PC-9 (cell line): ENCODE data around the gene AK9. TPM values are rescaled to one million over a fixed set of nuclear protein-coding genes. Genes with fewer than 3 reads are reported as not detected.

Experiments used
- BruUV-seq: library from RNA; stranded (reverse); fragments of 400-500 nt; replicated peaks from 2 replicates; lab custom pipeline; 2021; lab: Mats Ljungman, UMichigan
- CTCF ChIA-PET: fragments of 300-600 bp; sonication (Branson Sonifier 250); formaldehyde crosslinking; loops from one replicate; lab custom pipeline; 2022; ENCODE audit warnings: antibody characterized with exemption; lab: Charles Lee
- POLR2A ChIA-PET: fragments of 300-600 bp; sonication (Branson Sonifier 250); formaldehyde crosslinking; loops from one replicate; lab custom pipeline; 2022; ENCODE audit warnings: antibody characterized with exemption; ENCODE audit not compliant: unreplicated experiment; lab: Charles Lee
- DNase-seq, 2 experiments: peaks; one replicate each; pipeline versions ENCODE4 v3.0.0 to v3.0.0-alpha.2; 2015 to 2022; ENCODE audit warnings: mixed read lengths in 1 of 2
- H2AFZ ChIP-seq: fragments of 200-600 bp; sonication (generic); 2 replicates; pipeline ENCODE4 v1.8.1; 2017; ENCODE audit warnings: antibody characterized with exemption
- H3F3A ChIP-seq: fragments of 200-600 bp; sonication (generic); 2 replicates; pipeline ENCODE4 v1.8.1; 2017; ENCODE audit warnings: antibody characterized with exemption, mild to moderate bottlenecking, low read depth; ENCODE audit not compliant: insufficient read depth
- H3K27ac ChIP-seq: fragments of 200-600 bp; sonication (generic); 2 replicates; pipeline ENCODE4 v1.6.1; 2016; ENCODE audit warnings: mixed run types
- H3K27me3 ChIP-seq: fragments of 200-600 bp; sonication (generic); 2 replicates; pipeline ENCODE4 v1.6.1; 2016; ENCODE audit warnings: low read depth, mixed run types; ENCODE audit not compliant: insufficient read depth
- H3K36me3 ChIP-seq: fragments of 200-600 bp; sonication (generic); 2 replicates; pipeline ENCODE4 v1.6.1; 2016; ENCODE audit warnings: low read depth, mixed run types
- H3K4me1 ChIP-seq: fragments of 200-600 bp; sonication (generic); replicated peaks from 2 replicates; pipeline ENCODE4 v1.6.1; 2016; ENCODE audit warnings: mixed run types; ENCODE audit not compliant: insufficient read depth
- H3K4me2 ChIP-seq: fragments of 200-600 bp; sonication (generic); 2 replicates; pipeline ENCODE4 v1.6.1; 2017; ENCODE audit warnings: mixed run types
- H3K4me3 ChIP-seq: fragments of 200-600 bp; sonication (generic); 2 replicates; pipeline ENCODE4 v1.6.1; 2016; ENCODE audit warnings: mixed run types
- H3K79me2 ChIP-seq: fragments of 200-600 bp; sonication (generic); 2 replicates; pipeline ENCODE4 v1.6.1; 2017; ENCODE audit warnings: low read depth, mixed run types
- H3K9me2 ChIP-seq: fragments of 200-600 bp; sonication (generic); 2 replicates; pipeline ENCODE4 v1.8.1; 2017; ENCODE audit warnings: mild to moderate bottlenecking; ENCODE audit not compliant: insufficient read depth
- H3K9me3 ChIP-seq: fragments of 200-600 bp; sonication (generic); 2 replicates; pipeline ENCODE4 v1.8.1; 2016; ENCODE audit warnings: low read depth; ENCODE audit not compliant: insufficient read depth
- H4K20me1 ChIP-seq: fragments of 200-600 bp; sonication (generic); 2 replicates; pipeline ENCODE4 v1.8.1; 2017; ENCODE audit not compliant: insufficient read depth
- CTCF ChIP-seq: fragments of 200-600 bp; sonication (generic); conservative IDR thresholded peaks from 2 replicates; pipeline ENCODE4 v1.6.1; 2017; ENCODE audit warnings: mixed run types, antibody characterized with exemption, mild to moderate bottlenecking, moderate library complexity
- EZH2 ChIP-seq: fragments of 200-600 bp; sonication (generic); IDR thresholded peaks from 2 replicates; pipeline ENCODE4 v1.8.0; 2017; ENCODE audit warnings: antibody characterized with exemption, low read depth
- intact Hi-C: fragments of 100-400 bp; cut with micrococcal nuclease; formaldehyde crosslinking; loops from one replicate; pipeline ENCODE4 v1.10.0; 2022; ENCODE audit not compliant: unreplicated experiment
- total RNA-seq: library from RNA; stranded (reverse); gene quantifications from 2 replicates; pipeline ENCODE4 v1.2.3, GENCODE V29; 2021

AK9 gene
- total RNA-seq, 1 experiment from 2014 or later = 7.4 TPM

- H4K20me1 ChIP-seq = no peaks in the 10 kb centered on the region
- H3K27ac ChIP-seq = no peak overlapping the region
- H3K4me2 ChIP-seq = 0 out of 2 replicates have a peak overlapping the region, but pooled peaks have one; percentile 12
- DNase-seq = peak in 1 of 2 experiments; percentile 45
- BruUV-seq = no TSS peak
- H3K9me2 ChIP-seq = no peaks in the 10 kb centered on the region
- peaks cover 38% of the 10 kb centered on the region for H3K4me1 ChIP-seq
- H3K4me3 ChIP-seq = no peak overlapping the region
- H3F3A ChIP-seq = 0 out of 2 replicates have a peak, but pooled peaks cover 6% of the 10 kb centered on the region
- intact Hi-C loops = no loop called here
- no peak for TF ChIP-seq CTCF
- TF ChIP-seq EZH2 = no peak
- H3K27me3 ChIP-seq = no peaks in the 10 kb centered on the region
- no peaks in the 10 kb centered on the region for H3K9me3 ChIP-seq
- no peaks in the 10 kb centered on the region for H3K79me2 ChIP-seq
- H2AFZ ChIP-seq = peak overlapping the region; percentile 56; the same call in 1 of the 2 replicates
- H3K36me3 ChIP-seq = no peaks in the 10 kb centered on the region
- ChIA-PET CTCF (no interaction called here), POLR2A (no interaction called here)
Measured at GRCh38 chr6:109508166-109508860, 182.7 kb downstream of the AK9 start.

DNA sequence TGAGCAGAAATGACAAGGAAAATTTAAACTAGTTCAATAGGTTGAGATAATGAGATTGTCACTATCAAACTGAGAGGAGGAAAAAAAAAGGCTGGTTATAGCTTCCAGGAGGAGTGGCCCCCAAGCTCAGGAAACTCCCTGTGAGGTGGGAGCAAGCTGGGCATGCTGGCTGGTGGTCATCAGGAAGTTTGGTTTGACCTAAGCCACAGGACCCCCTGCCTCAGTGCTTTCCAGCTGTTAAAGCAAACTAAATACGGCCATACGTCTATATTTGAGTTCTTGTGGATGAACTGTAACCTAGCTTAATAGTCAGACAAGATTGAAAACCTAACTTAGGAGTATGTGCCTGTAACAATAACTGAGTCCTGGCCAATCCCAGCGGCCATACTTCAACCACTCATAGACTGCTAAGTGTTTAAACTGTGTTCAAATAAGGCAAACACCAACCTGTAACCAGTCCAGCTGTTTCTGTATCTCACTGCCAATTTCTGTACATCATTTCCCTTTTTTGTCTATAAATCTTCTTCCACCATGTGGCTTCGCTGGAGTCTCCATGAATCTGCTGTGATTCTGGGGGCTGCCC lies 183.4 kb downstream of the AK9 start:
- H3K9me2 ChIP-seq = no peaks in the 10 kb centered on the region
- ChIA-PET POLR2A (no interaction called here), CTCF (no interaction called here)
- H3K36me3 ChIP-seq = no peaks in the 10 kb centered on the region
- no peak for TF ChIP-seq CTCF
- H3K27me3 ChIP-seq = no peaks in the 10 kb centered on the region
- no peak overlapping the region for H3K4me3 ChIP-seq
- no peak for DNase-seq
- peaks cover 36% of the 10 kb centered on the region for H3K4me1 ChIP-seq
- H4K20me1 ChIP-seq = no peaks in the 10 kb centered on the region
- H3K4me2 ChIP-seq = 0 out of 2 replicates have a peak overlapping the region, but pooled peaks have one; percentile 12
- H3F3A ChIP-seq = 0 out of 2 replicates have a peak, but pooled peaks cover 6% of the 10 kb centered on the region
- no peak overlapping the region for H3K27ac ChIP-seq
- no peaks in the 10 kb centered on the region for H3K79me2 ChIP-seq
- BruUV-seq = no TSS peak
- no peaks in the 10 kb centered on the region for H3K9me3 ChIP-seq
- no peak overlapping the region for H2AFZ ChIP-seq
- intact Hi-C loops = no loop called here

DNA sequence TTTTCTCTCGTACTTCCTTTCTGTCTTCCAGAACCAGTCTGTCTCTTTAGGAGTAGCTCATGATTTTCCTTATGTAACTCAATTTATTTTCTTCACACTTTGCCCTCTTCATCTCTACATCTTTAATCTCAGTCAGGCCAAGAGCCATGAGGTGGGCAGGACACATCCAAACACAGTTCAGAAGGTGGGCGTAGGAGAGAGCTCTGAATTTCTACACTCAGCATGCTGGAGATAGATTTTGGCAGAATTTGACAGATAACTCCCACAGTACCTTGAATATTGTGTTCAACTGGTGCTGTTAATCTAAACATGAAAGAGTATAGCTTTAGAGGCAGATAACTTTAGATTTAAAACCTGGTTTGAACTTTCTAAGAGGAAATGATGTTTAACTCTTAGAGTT lies 184.2 kb downstream of the AK9 start:
- CTCF ChIA-PET = no interaction called here
- intact Hi-C loops = no loop called here
- Histone ChIP-seq H3K27ac (no peak overlapping the region), H3K9me3 (no peaks in the 10 kb centered on the region), H2AFZ (no peak overlapping the region), H3K9me2 (no peaks in the 10 kb centered on the region; the same call in 1 of the 2 replicates), H3K27me3 (no peaks in the 10 kb centered on the region), H4K20me1 (no peaks in the 10 kb centered on the region), H3F3A (0 out of 2 replicates have a peak, but pooled peaks cover 6% of the 10 kb centered on the region), H3K4me1 (peaks cover 36% of the 10 kb centered on the region), H3K4me2 (no peak overlapping the region), H3K36me3 (no peaks in the 10 kb centered on the region), H3K79me2 (no peaks in the 10 kb centered on the region), H3K4me3 (no peak overlapping the region)
- no TSS peak for BruUV-seq
- no peak for DNase-seq
- no peak for TF ChIP-seq EZH2
- POLR2A ChIA-PET = interaction anchor here (0.6 kb wide), 1 partner anchor 312 kb away, joined by 7 read pairs; no protein-coding TSS in a partner anchor
